Mammary epithelial cell (primary cell): ENCODE measurements around the gene SLC22A1.

Source experiments
- EZH2 ChIP-seq: IDR thresholded peaks from 2 replicates; pipeline ENCODE4 v1.6.1; 2012; ENCODE audit warnings: low read length, inconsistent platforms, borderline replicate concordance
- TF ChIP-seq, protein P1 (sequence below), 2 donors: IDR thresholded peaks in 1 of 2; conservative IDR thresholded peaks in 1 of 2; 2 replicates each; pipeline ENCODE4 v1.5.1; 2011 to 2012; ENCODE audit warnings: inconsistent platforms in 2 of 2, low read length in 2 of 2, mild to moderate bottlenecking in 2 of 2, control low read depth in 1 of 2, low read depth in 1 of 2; ENCODE audit not compliant: insufficient read depth in 1 of 2; ENCODE audit errors: extremely low read depth in 1 of 2

DNA sequence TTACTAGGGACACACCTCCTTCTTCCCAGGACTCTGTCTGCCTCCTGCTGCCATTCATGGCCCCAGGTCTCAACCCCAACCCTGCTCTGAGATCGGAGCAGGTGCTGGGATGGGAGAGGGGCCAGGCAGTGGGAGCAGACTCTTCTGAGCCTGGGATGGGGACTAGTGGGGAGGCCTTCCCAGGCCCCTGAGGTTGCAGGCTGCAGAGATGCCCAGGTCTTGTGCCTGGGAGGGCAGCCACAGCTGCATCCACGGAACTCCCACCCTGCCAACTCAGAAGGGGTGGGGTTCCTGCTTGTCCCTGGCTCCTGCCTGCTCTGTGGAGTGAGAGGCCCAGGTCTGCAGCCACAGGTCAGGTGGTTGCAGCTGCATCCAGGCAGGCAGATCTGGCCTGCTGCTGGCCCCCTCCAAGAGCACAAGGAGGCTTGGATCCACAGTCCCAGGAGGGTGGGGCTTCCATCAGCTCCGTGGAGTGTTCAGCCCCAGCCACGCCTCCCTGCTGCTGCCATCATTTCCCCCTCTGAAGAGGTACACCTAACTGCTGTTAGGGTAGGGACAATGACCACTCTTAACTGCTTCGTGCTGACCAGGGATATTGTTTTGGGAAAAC lies 2.9 kb upstream of the SLC22A1 start:
- TF ChIP-seq, protein P1, sequence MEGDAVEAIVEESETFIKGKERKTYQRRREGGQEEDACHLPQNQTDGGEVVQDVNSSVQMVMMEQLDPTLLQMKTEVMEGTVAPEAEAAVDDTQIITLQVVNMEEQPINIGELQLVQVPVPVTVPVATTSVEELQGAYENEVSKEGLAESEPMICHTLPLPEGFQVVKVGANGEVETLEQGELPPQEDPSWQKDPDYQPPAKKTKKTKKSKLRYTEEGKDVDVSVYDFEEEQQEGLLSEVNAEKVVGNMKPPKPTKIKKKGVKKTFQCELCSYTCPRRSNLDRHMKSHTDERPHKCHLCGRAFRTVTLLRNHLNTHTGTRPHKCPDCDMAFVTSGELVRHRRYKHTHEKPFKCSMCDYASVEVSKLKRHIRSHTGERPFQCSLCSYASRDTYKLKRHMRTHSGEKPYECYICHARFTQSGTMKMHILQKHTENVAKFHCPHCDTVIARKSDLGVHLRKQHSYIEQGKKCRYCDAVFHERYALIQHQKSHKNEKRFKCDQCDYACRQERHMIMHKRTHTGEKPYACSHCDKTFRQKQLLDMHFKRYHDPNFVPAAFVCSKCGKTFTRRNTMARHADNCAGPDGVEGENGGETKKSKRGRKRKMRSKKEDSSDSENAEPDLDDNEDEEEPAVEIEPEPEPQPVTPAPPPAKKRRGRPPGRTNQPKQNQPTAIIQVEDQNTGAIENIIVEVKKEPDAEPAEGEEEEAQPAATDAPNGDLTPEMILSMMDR (conservative IDR thresholded peaks at IDR 0.05 in 1 of 2, IDR thresholded peaks at IDR 0.05 in 1 of 2; ENCODE audit: extremely low read depth in 1 of 2, insufficient read depth in 1 of 2, low read depth in 1 of 2, low read length in 2 of 2) = no peak
- TF ChIP-seq EZH2 = no peak
